ENCODE measurements around the gene CHRNA3.

DNA sequence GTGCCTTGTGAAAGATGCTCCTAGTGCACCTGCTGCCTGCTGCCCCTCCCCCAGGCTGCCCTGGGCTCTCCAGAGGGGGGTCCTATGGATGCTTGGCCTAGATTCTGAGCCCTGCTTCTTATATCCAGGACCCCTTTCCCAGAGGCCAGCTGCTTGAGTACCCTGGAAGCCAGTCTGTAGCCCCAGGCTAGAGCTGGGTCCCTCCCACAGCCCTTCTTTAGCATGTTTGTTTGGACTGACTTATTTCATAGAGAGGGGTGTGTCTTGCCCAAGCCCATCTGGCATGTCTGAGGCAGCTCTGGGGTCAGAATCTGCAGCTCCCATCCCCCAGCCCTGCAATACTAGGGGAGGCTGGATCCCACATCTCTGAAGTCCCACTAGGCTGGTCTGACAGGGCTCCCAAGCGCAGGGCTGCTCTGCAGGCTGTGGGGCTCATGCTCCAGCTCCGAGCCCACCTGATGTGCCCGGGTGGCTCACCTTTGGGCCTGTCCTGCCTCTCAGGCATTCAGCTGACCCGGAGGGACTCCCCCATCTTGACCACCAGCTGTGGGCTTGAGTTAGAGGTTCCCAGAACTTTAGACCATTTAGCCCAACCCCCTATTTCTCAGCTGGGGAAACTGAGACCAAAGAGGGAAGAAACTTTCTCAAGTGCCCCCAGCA, 17.1 kb upstream of the CHRNA3 start:
- TF ChIP-seq, protein P1, sequence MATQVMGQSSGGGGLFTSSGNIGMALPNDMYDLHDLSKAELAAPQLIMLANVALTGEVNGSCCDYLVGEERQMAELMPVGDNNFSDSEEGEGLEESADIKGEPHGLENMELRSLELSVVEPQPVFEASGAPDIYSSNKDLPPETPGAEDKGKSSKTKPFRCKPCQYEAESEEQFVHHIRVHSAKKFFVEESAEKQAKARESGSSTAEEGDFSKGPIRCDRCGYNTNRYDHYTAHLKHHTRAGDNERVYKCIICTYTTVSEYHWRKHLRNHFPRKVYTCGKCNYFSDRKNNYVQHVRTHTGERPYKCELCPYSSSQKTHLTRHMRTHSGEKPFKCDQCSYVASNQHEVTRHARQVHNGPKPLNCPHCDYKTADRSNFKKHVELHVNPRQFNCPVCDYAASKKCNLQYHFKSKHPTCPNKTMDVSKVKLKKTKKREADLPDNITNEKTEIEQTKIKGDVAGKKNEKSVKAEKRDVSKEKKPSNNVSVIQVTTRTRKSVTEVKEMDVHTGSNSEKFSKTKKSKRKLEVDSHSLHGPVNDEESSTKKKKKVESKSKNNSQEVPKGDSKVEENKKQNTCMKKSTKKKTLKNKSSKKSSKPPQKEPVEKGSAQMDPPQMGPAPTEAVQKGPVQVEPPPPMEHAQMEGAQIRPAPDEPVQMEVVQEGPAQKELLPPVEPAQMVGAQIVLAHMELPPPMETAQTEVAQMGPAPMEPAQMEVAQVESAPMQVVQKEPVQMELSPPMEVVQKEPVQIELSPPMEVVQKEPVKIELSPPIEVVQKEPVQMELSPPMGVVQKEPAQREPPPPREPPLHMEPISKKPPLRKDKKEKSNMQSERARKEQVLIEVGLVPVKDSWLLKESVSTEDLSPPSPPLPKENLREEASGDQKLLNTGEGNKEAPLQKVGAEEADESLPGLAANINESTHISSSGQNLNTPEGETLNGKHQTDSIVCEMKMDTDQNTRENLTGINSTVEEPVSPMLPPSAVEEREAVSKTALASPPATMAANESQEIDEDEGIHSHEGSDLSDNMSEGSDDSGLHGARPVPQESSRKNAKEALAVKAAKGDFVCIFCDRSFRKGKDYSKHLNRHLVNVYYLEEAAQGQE (IDR thresholded peaks at IDR 0.05; ENCODE audit: borderline replicate concordance): no peak
- TF ChIP-seq POLR2AphosphoS5 (IDR thresholded peaks at IDR 0.05): no peak
